Measurements from ENCODE around the gene TMEM256.

TMEM256 gene

GRCh38 chr17:7407082-7407481, 3.2 kb upstream of the TMEM256 start:
- DNase-seq, result peak; percentile 12

GRCh38 chr17:7406235-7406825, 2.4 kb upstream of the TMEM256 start:
- DNase-seq, result peak; percentile 10

- DNase-seq, result peak; percentile 71
Measured at GRCh38 chr17:7405350-7406234, 1.7 kb upstream of the TMEM256 start.

- peak; percentile 80 for DNase-seq
Measured at GRCh38 chr17:7404737-7405349, 946 bp upstream of the TMEM256 start.

GRCh38 chr17:7403727-7403976, 245 bp downstream of the TMEM256 start:
- DNase-seq, result no peak

GRCh38 chr17:7403043-7403726, 712 bp downstream of the TMEM256 start:
- peak; percentile 80 for DNase-seq

- no peak for DNase-seq
Measured at GRCh38 chr17:7398612-7399011, 5.3 kb downstream of the TMEM256 start.

- no peak for DNase-seq
Measured at GRCh38 chr17:7396147-7396546, 7.8 kb downstream of the TMEM256 start.

GRCh38 chr17:7394452-7395191, 9.3 kb downstream of the TMEM256 start, which contains the start of gene PLSCR3:
Gene PLSCR3 (minus strand): TSS chr17:7394525. CDS start chr17:7394110, 415 bp downstream.
- DNase-seq, result peak; percentile 93

- no peak for DNase-seq
Measured at GRCh38 chr17:7393613-7394451, 10.1 kb downstream of the TMEM256 start.

GRCh38 chr17:7392696-7393612, 10.9 kb downstream of the TMEM256 start:
- DNase-seq, result peak; percentile 54

GRCh38 chr17:7391307-7391706, 12.6 kb downstream of the TMEM256 start:
- no peak for DNase-seq

GRCh38 chr17:7389924-7390910, 13.7 kb downstream of the TMEM256 start:
- DNase-seq, result no peak

- no peak for DNase-seq
Measured at GRCh38 chr17:7388856-7389255, 15.0 kb downstream of the TMEM256 start.

GRCh38 chr17:7384489-7385081, 19.3 kb downstream of the TMEM256 start:
- DNase-seq, result peak; percentile 37

- peak; percentile 87 for DNase-seq
Measured at GRCh38 chr17:7383742-7384488, 20.0 kb downstream of the TMEM256 start.

- DNase-seq, result no peak
Measured at GRCh38 chr17:7383371-7383741, 20.5 kb downstream of the TMEM256 start.

GRCh38 chr17:7382901-7383300, 21.0 kb downstream of the TMEM256 start:
- DNase-seq, result no peak

Measured in eye (tissue), 1 donor.